SK-N-SH (cell line): ENCODE results near the gene NTM. TPM values are rescaled to one million over a fixed set of nuclear protein-coding genes. Genes with fewer than 3 reads are reported as not detected.

ENCODE experiments used
- CTCF ChIA-PET: fragments of 300-600, 350-600 bp; formaldehyde crosslinking; extraction: SDS; loops from one replicate; lab custom pipeline; 2021; lab: Yijun Ruan, JAX
- POLR2A ChIA-PET: fragments of 350-600 bp; sonication (Branson Sonifier 250); formaldehyde crosslinking; extraction: SDS; loops from one replicate; lab custom pipeline; 2020; ENCODE audit warnings: antibody characterized with exemption, inconsistent platforms; lab: Yijun Ruan, JAX
- DNase-seq: peaks from one replicate; pipeline ENCODE4 v3.0.0; 2012
- H2AFZ ChIP-seq: fragments of 200-600 bp; sonication (generic); 2 replicates; pipeline ENCODE4 v1.8.1; 2016; ENCODE audit warnings: antibody characterized with exemption, mild to moderate bottlenecking, low read depth
- H3F3A ChIP-seq: fragments of 200-600 bp; sonication (generic); replicated peaks from 2 replicates; pipeline ENCODE3; 2016; ENCODE audit warnings: antibody characterized with exemption, mild to moderate bottlenecking; ENCODE audit not compliant: insufficient read depth
- H3K27ac ChIP-seq, 2 experiments: fragments of 200-500 bp in 1 of 2; fragments of 200-600 bp in 1 of 2; sonication (Bioruptor generic) in 1 of 2; sonication (generic), shearing (Covaris generic) in 1 of 2; 2 replicates each; pipeline versions ENCODE4 v1.5.1 to v1.6.1; 2014 to 2016; ENCODE audit warnings: low read depth in 2 of 2, inconsistent platforms in 1 of 2, low read length in 1 of 2, mild to moderate bottlenecking in 1 of 2, mixed read lengths in 1 of 2
- H3K27me3 ChIP-seq: fragments of 200-600 bp; sonication (generic), shearing (Covaris generic); 2 replicates; pipeline ENCODE4 v1.6.1; 2016; ENCODE audit warnings: mixed run types; ENCODE audit not compliant: insufficient read depth
- H3K36me3 ChIP-seq, 2 experiments: fragments of 200-500 bp in 1 of 2; fragments of 200-600 bp in 1 of 2; sonication (Bioruptor generic) in 1 of 2; sonication (generic) in 1 of 2; replicated peaks in 1 of 2; 2 replicates each; pipeline versions ENCODE3 to v1.5.1; 2014 to 2016; ENCODE audit warnings: low read length in 1 of 2, mild to moderate bottlenecking in 1 of 2; ENCODE audit not compliant: insufficient read depth in 2 of 2, control insufficient read depth in 1 of 2
- H3K4me1 ChIP-seq, 2 experiments: fragments of 200-500 bp in 1 of 2; fragments of 200-600 bp in 1 of 2; sonication (Bioruptor generic) in 1 of 2; sonication (generic), shearing (Covaris generic) in 1 of 2; 2 replicates each; pipeline versions ENCODE4 v1.5.1 to v1.6.1; 2014 to 2016; ENCODE audit warnings: low read depth in 1 of 2, low read length in 1 of 2, mixed run types in 1 of 2; ENCODE audit not compliant: insufficient read depth in 2 of 2, control insufficient read depth in 1 of 2
- H3K4me2 ChIP-seq: fragments of 200-600 bp; sonication (generic), shearing (Covaris generic); 2 replicates; pipeline ENCODE4 v1.6.1; 2017; ENCODE audit warnings: mixed run types
- H3K4me3 ChIP-seq, 2 experiments: fragments of 200-500 bp in 1 of 2; fragments of 200-600 bp in 1 of 2; sonication (Bioruptor generic) in 1 of 2; sonication (generic), shearing (Covaris generic) in 1 of 2; 2 replicates each; pipeline versions ENCODE4 v1.5.1 to v1.8.1; 2014 to 2016; ENCODE audit warnings: low read depth in 2 of 2, inconsistent platforms in 1 of 2, low read length in 1 of 2, mild to moderate bottlenecking in 1 of 2, mixed read lengths in 1 of 2, moderate library complexity in 1 of 2
- H3K79me2 ChIP-seq: fragments of 200-600 bp; sonication (generic); 2 replicates; pipeline ENCODE4 v1.8.1; 2017; ENCODE audit warnings: mild to moderate bottlenecking; ENCODE audit not compliant: insufficient read depth
- H3K9ac ChIP-seq: fragments of 200-600 bp; sonication (generic); 2 replicates; pipeline ENCODE4 v1.6.1; 2017; ENCODE audit warnings: mixed run types
- H3K9me2 ChIP-seq: fragments of 200-600 bp; sonication (generic); 2 replicates; pipeline ENCODE4 v1.6.1; 2017; ENCODE audit warnings: mixed run types
- H3K9me3 ChIP-seq: fragments of 200-600 bp; sonication (generic); 2 replicates; pipeline ENCODE4 v1.6.1; 2017; ENCODE audit warnings: mixed run types, mild to moderate bottlenecking, moderate library complexity
- H4K20me1 ChIP-seq: fragments of 200-600 bp; sonication (generic); 2 replicates; pipeline ENCODE4 v1.6.1; 2017; ENCODE audit warnings: mild to moderate bottlenecking, mixed run types; ENCODE audit not compliant: insufficient read depth
- CHD2 ChIP-seq: fragments of 150-350 bp; IDR thresholded peaks from 2 replicates; pipeline ENCODE4 v1.6.1; 2018; ENCODE audit warnings: low read length; ENCODE audit not compliant: partially characterized antibody
- EP300 ChIP-seq, 2 experiments: IDR thresholded peaks; 2 replicates each; pipeline versions ENCODE4 v1.4.0 to v1.6.1; 2012; ENCODE audit warnings: borderline replicate concordance in 1 of 2, low read depth in 1 of 2, low read length in 1 of 2
- EZH2phosphoT487 ChIP-seq: fragments of 200-600 bp; sonication (generic); IDR thresholded peaks from 2 replicates; pipeline ENCODE4 v1.6.1; 2017; ENCODE audit warnings: low read depth, mixed run types, mild to moderate bottlenecking, antibody characterized with exemption, moderate library complexity, borderline replicate concordance
- FOXJ3 ChIP-seq: sonication (generic); formaldehyde crosslinking; IDR thresholded peaks from 2 replicates; pipeline ENCODE4 v1.5.1; 2020; ENCODE audit warnings: mild to moderate bottlenecking, missing genetic modification reagents
- FOXM1 ChIP-seq: IDR thresholded peaks from 2 replicates; pipeline ENCODE4 v1.4.0; 2012; ENCODE audit warnings: low read depth, mild to moderate bottlenecking
- GABPA ChIP-seq: IDR thresholded peaks from 2 replicates; pipeline ENCODE4 v1.4.0; 2012; ENCODE audit warnings: low read depth, mild to moderate bottlenecking
- GATA2 ChIP-seq: sonication (generic); formaldehyde crosslinking; IDR thresholded peaks from 2 replicates; pipeline ENCODE4 v1.5.0; 2020; ENCODE audit warnings: mild to moderate bottlenecking, missing genetic modification reagents
- NFIC ChIP-seq: IDR thresholded peaks from 2 replicates; pipeline ENCODE4 v1.4.0; 2012; ENCODE audit warnings: borderline replicate concordance
- NRF1 ChIP-seq: IDR thresholded peaks from 2 replicates; pipeline ENCODE4 v1.6.1; 2012; ENCODE audit warnings: low read depth, mild to moderate bottlenecking, low read length
- PBX3 ChIP-seq: IDR thresholded peaks from 2 replicates; pipeline ENCODE4; 2012
- POLR2AphosphoS5 ChIP-seq: IDR thresholded peaks from 2 replicates; pipeline ENCODE4 v1.6.1; 2012; ENCODE audit warnings: low read depth, low read length
- RAD21 ChIP-seq: IDR thresholded peaks from 2 replicates; pipeline ENCODE4 v1.6.1; 2012; ENCODE audit warnings: mild to moderate bottlenecking, low read length
- RCOR1 ChIP-seq: fragments of 150-350 bp; IDR thresholded peaks from 2 replicates; pipeline ENCODE4 v1.6.1; 2017; ENCODE audit warnings: antibody characterized with exemption, low read length
- REST ChIP-seq: IDR thresholded peaks from 2 replicates; pipeline ENCODE4 v1.6.1; 2012; ENCODE audit warnings: mild to moderate bottlenecking, low read depth, low read length, moderate library complexity
- RFX5 ChIP-seq: IDR thresholded peaks from 2 replicates; pipeline ENCODE4 v1.6.1; 2012; ENCODE audit warnings: mild to moderate bottlenecking, improper control_type of control experiment, low read length
- RXRA ChIP-seq: IDR thresholded peaks from 2 replicates; pipeline ENCODE4 v1.4.0; 2012; ENCODE audit warnings: low read depth, mild to moderate bottlenecking, borderline replicate concordance
- SMC3 ChIP-seq: IDR thresholded peaks from 2 replicates; pipeline ENCODE4 v1.6.1; 2012; ENCODE audit warnings: low read depth, low read length, improper control_type of control experiment
- TAF1 ChIP-seq: IDR thresholded peaks from 2 replicates; pipeline ENCODE4 v1.6.1; 2012; ENCODE audit warnings: low read depth, mild to moderate bottlenecking, low read length, moderate library complexity, borderline replicate concordance
- TCF12 ChIP-seq: IDR thresholded peaks from 2 replicates; pipeline ENCODE4 v1.4.0; 2012
- WGBS: methylation state at CpG from one replicate; pipeline ENCODE4 v1.1.6; 2017; ENCODE audit warnings: low lambda C conversion rate; 5-methylcytosine and 5-hydroxymethylcytosine counted together
- polyA plus RNA-seq, 3 experiments: library from polyadenylated mRNA; depleted of rRNA; stranded (reverse); fragments of >200 nt; gene quantifications; 2 replicates each; pipeline ENCODE4 v1.2.3, GENCODE V29; 2012
- TF ChIP-seq, protein P1 (sequence below): IDR thresholded peaks from 2 replicates; pipeline ENCODE4 v1.4.0; 2012; ENCODE audit warnings: low read depth
- TF ChIP-seq, protein P2 (sequence below): fragments of 150-350 bp; IDR thresholded peaks from 2 replicates; pipeline ENCODE4 v1.6.1; 2016; ENCODE audit warnings: mild to moderate bottlenecking, low read depth, low read length
- TF ChIP-seq, protein P3 (sequence below): IDR thresholded peaks from 2 replicates; pipeline ENCODE4 v1.4.0; 2012; ENCODE audit warnings: low read depth, borderline replicate concordance
- TF ChIP-seq, protein P4 (sequence below): fragments of 150-350 bp; IDR thresholded peaks from 2 replicates; pipeline ENCODE4 v1.6.1; 2017; ENCODE audit warnings: antibody characterized with exemption, low read length, low read depth, borderline replicate concordance

The NTM gene
- polyA plus RNA-seq, 1 of the 3 experiments (the other 2 are of a cell fraction), result 20.0 TPM

- TF ChIP-seq FOXJ3 (CRISPR knock-in tag), result no peak
- TF ChIP-seq NFIC, result no peak
- no peak for TF ChIP-seq CHD2
- no peak for TF ChIP-seq PBX3
- no peak for TF ChIP-seq RXRA
- TF ChIP-seq TCF12, result no peak
- no peak for TF ChIP-seq GATA2
- no peak for TF ChIP-seq POLR2AphosphoS5
- no peak for TF ChIP-seq SMC3
- TF ChIP-seq, protein P1, sequence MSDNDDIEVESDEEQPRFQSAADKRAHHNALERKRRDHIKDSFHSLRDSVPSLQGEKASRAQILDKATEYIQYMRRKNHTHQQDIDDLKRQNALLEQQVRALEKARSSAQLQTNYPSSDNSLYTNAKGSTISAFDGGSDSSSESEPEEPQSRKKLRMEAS, result no peak
These were observed 236.5 kb downstream of the NTM start (continued) for GRCh38 chr11:131606811-131607335.

DNA sequence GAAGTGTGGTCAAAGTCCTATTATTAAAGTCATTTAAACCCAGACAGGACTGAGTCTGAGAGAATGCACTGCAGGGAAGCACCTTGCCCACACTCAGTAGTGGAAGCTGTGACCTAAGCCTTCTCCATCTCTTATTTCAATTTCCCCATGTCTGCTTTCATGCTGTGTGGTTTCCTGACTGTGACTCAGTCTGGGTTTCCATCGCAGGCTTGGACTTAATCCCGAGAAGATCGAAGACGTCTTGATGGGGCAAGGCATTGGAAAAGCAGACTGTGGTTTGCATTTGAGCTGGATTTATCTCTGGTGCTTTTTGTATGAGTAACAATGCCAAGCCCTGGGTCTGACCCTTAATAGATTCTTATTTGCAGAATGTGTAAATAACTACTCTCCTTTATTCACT lies 238.9 kb downstream of the NTM start:
- Histone ChIP-seq H3K27me3 (no peaks in the 10 kb centered on the region), H3K4me2 (no peak overlapping the region), H3K9ac (no peak overlapping the region), H3K4me3 (no peak overlapping the region), H3K9me2 (no peaks in the 10 kb centered on the region), H2AFZ (no peak overlapping the region), H3K36me3 (no peaks in the 10 kb centered on the region), H3F3A (no peaks in the 10 kb centered on the region), H3K9me3 (no peaks in the 10 kb centered on the region), H4K20me1 (no peaks in the 10 kb centered on the region), H3K79me2 (no peaks in the 10 kb centered on the region), H3K27ac (no peak overlapping the region), H3K4me1 (no peaks in the 10 kb centered on the region)
- no peak for TF ChIP-seq RAD21
- no peak for TF ChIP-seq EZH2phosphoT487
- TF ChIP-seq REST, result no peak
- no peak for TF ChIP-seq RFX5
- TF ChIP-seq, protein P2, sequence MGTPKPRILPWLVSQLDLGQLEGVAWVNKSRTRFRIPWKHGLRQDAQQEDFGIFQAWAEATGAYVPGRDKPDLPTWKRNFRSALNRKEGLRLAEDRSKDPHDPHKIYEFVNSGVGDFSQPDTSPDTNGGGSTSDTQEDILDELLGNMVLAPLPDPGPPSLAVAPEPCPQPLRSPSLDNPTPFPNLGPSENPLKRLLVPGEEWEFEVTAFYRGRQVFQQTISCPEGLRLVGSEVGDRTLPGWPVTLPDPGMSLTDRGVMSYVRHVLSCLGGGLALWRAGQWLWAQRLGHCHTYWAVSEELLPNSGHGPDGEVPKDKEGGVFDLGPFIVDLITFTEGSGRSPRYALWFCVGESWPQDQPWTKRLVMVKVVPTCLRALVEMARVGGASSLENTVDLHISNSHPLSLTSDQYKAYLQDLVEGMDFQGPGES, result no peak
- TF ChIP-seq NRF1, result no peak
- no peak for TF ChIP-seq NFIC
- TF ChIP-seq, protein P1, result no peak
- TF ChIP-seq RCOR1, result no peak
- TF ChIP-seq FOXJ3 (CRISPR knock-in tag), result no peak
- TF ChIP-seq, protein P3, sequence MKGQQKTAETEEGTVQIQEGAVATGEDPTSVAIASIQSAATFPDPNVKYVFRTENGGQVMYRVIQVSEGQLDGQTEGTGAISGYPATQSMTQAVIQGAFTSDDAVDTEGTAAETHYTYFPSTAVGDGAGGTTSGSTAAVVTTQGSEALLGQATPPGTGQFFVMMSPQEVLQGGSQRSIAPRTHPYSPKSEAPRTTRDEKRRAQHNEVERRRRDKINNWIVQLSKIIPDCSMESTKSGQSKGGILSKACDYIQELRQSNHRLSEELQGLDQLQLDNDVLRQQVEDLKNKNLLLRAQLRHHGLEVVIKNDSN, result no peak
- TF ChIP-seq EP300 (IDR thresholded peaks at IDR 0.05; ENCODE audit: borderline replicate concordance in 1 of 2, low read depth in 1 of 2, low read length in 1 of 2), result no peak
- TF ChIP-seq FOXM1, result no peak
- TF ChIP-seq, protein P4, sequence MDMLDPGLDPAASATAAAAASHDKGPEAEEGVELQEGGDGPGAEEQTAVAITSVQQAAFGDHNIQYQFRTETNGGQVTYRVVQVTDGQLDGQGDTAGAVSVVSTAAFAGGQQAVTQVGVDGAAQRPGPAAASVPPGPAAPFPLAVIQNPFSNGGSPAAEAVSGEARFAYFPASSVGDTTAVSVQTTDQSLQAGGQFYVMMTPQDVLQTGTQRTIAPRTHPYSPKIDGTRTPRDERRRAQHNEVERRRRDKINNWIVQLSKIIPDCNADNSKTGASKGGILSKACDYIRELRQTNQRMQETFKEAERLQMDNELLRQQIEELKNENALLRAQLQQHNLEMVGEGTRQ, result no peak
- no peak for TF ChIP-seq POLR2AphosphoS5
- TF ChIP-seq SMC3, result no peak
- TF ChIP-seq TAF1, result no peak
- no peak for TF ChIP-seq GABPA
- ChIA-PET CTCF (interaction anchor here (0.6 to 0.9 kb wide), 3 partner anchors 65 to 953 kb away, joined by 3 read pairs; no protein-coding TSS in a partner anchor), POLR2A (no interaction called here)
- no peak for DNase-seq
- 49% methylated on average over 4 of the region's 4 CpGs for WGBS
